HG03575 (cell line): Measurements from ENCODE around the gene PSORS1C1.

Source experiments
- ATAC-seq: cut with Tn5 transposase; IDR thresholded peaks from one replicate; pipeline ENCODE4 v1.9.1; 2021; ENCODE audit not compliant: unreplicated experiment, insufficient number of reproducible peaks, low FRiP score; ENCODE audit errors: extremely low read depth

The PSORS1C1 gene

GRCh38 chr6:31121131-31121790 is 6.7 kb downstream of the PSORS1C1 start:
- ATAC-seq, result no peak

- no peak for ATAC-seq
These were observed 8.4 kb downstream of the PSORS1C1 start for GRCh38 chr6:31122791-31123706.

GRCh38 chr6:31125162-31125561 is 10.6 kb downstream of the PSORS1C1 start:
- ATAC-seq, result no peak

GRCh38 chr6:31125586-31126363 is 11.2 kb downstream of the PSORS1C1 start:
- no peak for ATAC-seq

- ATAC-seq, result no peak
These were observed 12.0 kb downstream of the PSORS1C1 start for GRCh38 chr6:31126396-31127175.

- ATAC-seq, result no peak
These were observed 13.6 kb downstream of the PSORS1C1 start for GRCh38 chr6:31128093-31128676.

- no peak for ATAC-seq
These were observed 14.5 kb downstream of the PSORS1C1 start for GRCh38 chr6:31129130-31129529.

GRCh38 chr6:31130751-31131150 is 16.2 kb downstream of the PSORS1C1 start:
- no peak for ATAC-seq

GRCh38 chr6:31131595-31131994 is 17.0 kb downstream of the PSORS1C1 start:
- no peak for ATAC-seq

- ATAC-seq, result no peak
These were observed 18.2 kb downstream of the PSORS1C1 start for GRCh38 chr6:31132806-31133205.

- no peak for ATAC-seq
These were observed 21.1 kb downstream of the PSORS1C1 start for GRCh38 chr6:31135710-31136109.

GRCh38 chr6:31138982-31139381 is 24.4 kb downstream of the PSORS1C1 start, which contains the start of gene PSORS1C2:
TSS of gene PSORS1C2 (minus strand) at chr6:31139066. CDS start at chr6:31139026, 40 bp downstream.
- ATAC-seq, result no peak

GRCh38 chr6:31139599-31139998 is 25.0 kb downstream of the PSORS1C1 start:
- no peak for ATAC-seq

- no peak for ATAC-seq
These were observed 26.0 kb downstream of the PSORS1C1 start for GRCh38 chr6:31140643-31141042.

- no peak for ATAC-seq
These were observed 27.8 kb downstream of the PSORS1C1 start for GRCh38 chr6:31142361-31142761.

- no peak for ATAC-seq
These were observed 28.5 kb downstream of the PSORS1C1 start for GRCh38 chr6:31143148-31143547.

GRCh38 chr6:31144296-31144969 is 29.8 kb downstream of the PSORS1C1 start:
- ATAC-seq, result no peak

GRCh38 chr6:31144970-31145340 is 30.4 kb downstream of the PSORS1C1 start:
- no peak for ATAC-seq
